ENCODE measurements around the gene DYNC1I1.

The DYNC1I1 gene

GRCh38 chr7:96104984-96105383 is 332.6 kb downstream of the DYNC1I1 start:
- H3K27ac ChIP-seq: no peak overlapping the region
- no peaks in the 10 kb centered on the region for H4K20me1 ChIP-seq
- H3K36me3 ChIP-seq: no peaks in the 10 kb centered on the region
- no peak overlapping the region for H3K4me2 ChIP-seq
- no peak overlapping the region for H3K9ac ChIP-seq
- H3K27me3 ChIP-seq: no peaks in the 10 kb centered on the region
- TF ChIP-seq Cebpa-rat (IDR thresholded peaks at IDR 0.05): no peak
- no peaks in the 10 kb centered on the region for H3K9me3 ChIP-seq
- H3K4me3 ChIP-seq: no peak overlapping the region
- H3K4me1 ChIP-seq: no peaks in the 10 kb centered on the region

GRCh38 chr7:96111405-96111804 is 339.1 kb downstream of the DYNC1I1 start:
- H3K27me3 ChIP-seq: no peaks in the 10 kb centered on the region
- no peak overlapping the region for H3K4me2 ChIP-seq
- TF ChIP-seq Cebpa-rat (IDR thresholded peaks at IDR 0.05): no peak
- no peaks in the 10 kb centered on the region for H3K4me1 ChIP-seq
- no peak overlapping the region for H3K27ac ChIP-seq
- no peaks in the 10 kb centered on the region for H3K36me3 ChIP-seq
- no peak overlapping the region for H3K4me3 ChIP-seq
- no peak overlapping the region for H3K9ac ChIP-seq
- H3K9me3 ChIP-seq: peaks cover 4% of the 10 kb centered on the region
- no peaks in the 10 kb centered on the region for H4K20me1 ChIP-seq

GRCh38 chr7:96114190-96114589 is 341.8 kb downstream of the DYNC1I1 start:
- H3K36me3 ChIP-seq: no peaks in the 10 kb centered on the region
- H3K4me2 ChIP-seq: no peak overlapping the region
- no peak overlapping the region for H3K4me3 ChIP-seq
- TF ChIP-seq Cebpa-rat (IDR thresholded peaks at IDR 0.05): no peak
- no peak overlapping the region for H3K27ac ChIP-seq
- peaks cover 4% of the 10 kb centered on the region for H3K9me3 ChIP-seq
- no peaks in the 10 kb centered on the region for H4K20me1 ChIP-seq
- H3K9ac ChIP-seq: no peak overlapping the region
- no peaks in the 10 kb centered on the region for H3K27me3 ChIP-seq
- H3K4me1 ChIP-seq: no peaks in the 10 kb centered on the region

- no peak for TF ChIP-seq Cebpa-rat (IDR thresholded peaks at IDR 0.05)
- H3K9ac ChIP-seq: no peak overlapping the region
Observed at GRCh38 chr7:96116173-96116572, 343.8 kb downstream of the DYNC1I1 start.

GRCh38 chr7:96118449-96119001 is 346.2 kb downstream of the DYNC1I1 start:
- H3K4me1 ChIP-seq: no peaks in the 10 kb centered on the region
- no peak for TF ChIP-seq Cebpa-rat (IDR thresholded peaks at IDR 0.05)
- no peak overlapping the region for H3K4me3 ChIP-seq
- peaks cover 4% of the 10 kb centered on the region for H3K9me3 ChIP-seq
- no peak overlapping the region for H3K9ac ChIP-seq
- H3K27me3 ChIP-seq: no peaks in the 10 kb centered on the region
- no peaks in the 10 kb centered on the region for H4K20me1 ChIP-seq
- H3K27ac ChIP-seq: no peak overlapping the region
- peaks cover 22% of the 10 kb centered on the region for H3K36me3 ChIP-seq
- no peak overlapping the region for H3K4me2 ChIP-seq

More at GRCh38 chr7:96116173-96116572, 343.8 kb downstream of the DYNC1I1 start:
- Histone ChIP-seq H3K9me3 (peaks cover 4% of the 10 kb centered on the region), H4K20me1 (no peaks in the 10 kb centered on the region), H3K4me2 (no peak overlapping the region), H3K4me1 (no peaks in the 10 kb centered on the region), H3K27me3 (no peaks in the 10 kb centered on the region), H3K27ac (no peak overlapping the region), H3K4me3 (no peak overlapping the region), H3K36me3 (peaks cover 11% of the 10 kb centered on the region)

GRCh38 chr7:96120445-96121225 is 348.3 kb downstream of the DYNC1I1 start:
- H3K4me2 ChIP-seq: no peak overlapping the region
- no peak for TF ChIP-seq Cebpa-rat (IDR thresholded peaks at IDR 0.05)
- no peaks in the 10 kb centered on the region for H3K4me1 ChIP-seq
- H3K9me3 ChIP-seq: no peaks in the 10 kb centered on the region
- H3K4me3 ChIP-seq: no peak overlapping the region
- no peaks in the 10 kb centered on the region for H3K27me3 ChIP-seq
- H3K36me3 ChIP-seq: peaks cover 22% of the 10 kb centered on the region
- no peak overlapping the region for H3K9ac ChIP-seq
- no peak overlapping the region for H3K27ac ChIP-seq
- no peaks in the 10 kb centered on the region for H4K20me1 ChIP-seq

GRCh38 chr7:96121752-96122151 is 349.4 kb downstream of the DYNC1I1 start:
- Histone ChIP-seq H4K20me1 (no peaks in the 10 kb centered on the region), H3K4me3 (no peak overlapping the region), H3K9me3 (no peaks in the 10 kb centered on the region), H3K36me3 (peaks cover 28% of the 10 kb centered on the region), H3K4me2 (no peak overlapping the region), H3K4me1 (no peaks in the 10 kb centered on the region), H3K27me3 (no peaks in the 10 kb centered on the region), H3K9ac (no peak overlapping the region), H3K27ac (no peak overlapping the region)
- no peak for TF ChIP-seq Cebpa-rat (IDR thresholded peaks at IDR 0.05)

GRCh38 chr7:96122746-96123145 is 350.4 kb downstream of the DYNC1I1 start:
- H4K20me1 ChIP-seq: no peaks in the 10 kb centered on the region
- H3K27ac ChIP-seq: no peak overlapping the region
- no peaks in the 10 kb centered on the region for H3K4me1 ChIP-seq
- no peak overlapping the region for H3K4me2 ChIP-seq
- TF ChIP-seq Cebpa-rat (IDR thresholded peaks at IDR 0.05): no peak
- no peak overlapping the region for H3K4me3 ChIP-seq
- no peaks in the 10 kb centered on the region for H3K9me3 ChIP-seq
- no peaks in the 10 kb centered on the region for H3K27me3 ChIP-seq
- H3K9ac ChIP-seq: no peak overlapping the region
- H3K36me3 ChIP-seq: peaks cover 29% of the 10 kb centered on the region

- no peak overlapping the region for H3K4me2 ChIP-seq
- peaks cover 24% of the 10 kb centered on the region for H3K36me3 ChIP-seq
- TF ChIP-seq Cebpa-rat (IDR thresholded peaks at IDR 0.05): no peak
Observed at GRCh38 chr7:96126382-96126781, 354.0 kb downstream of the DYNC1I1 start.

GRCh38 chr7:96127746-96128145 is 355.4 kb downstream of the DYNC1I1 start:
- TF ChIP-seq Cebpa-rat (IDR thresholded peaks at IDR 0.05): no peak
- no peak overlapping the region for H3K4me2 ChIP-seq
- H3K27me3 ChIP-seq: no peaks in the 10 kb centered on the region
- H3K36me3 ChIP-seq: peaks cover 16% of the 10 kb centered on the region; the same call in 1 of the 2 replicates
- H4K20me1 ChIP-seq: no peaks in the 10 kb centered on the region
- no peaks in the 10 kb centered on the region for H3K4me1 ChIP-seq
- H3K9me3 ChIP-seq: no peaks in the 10 kb centered on the region
- H3K9ac ChIP-seq: no peak overlapping the region
- H3K27ac ChIP-seq: no peak overlapping the region
- H3K4me3 ChIP-seq: no peak overlapping the region

More at GRCh38 chr7:96126382-96126781, 354.0 kb downstream of the DYNC1I1 start:
- Histone ChIP-seq H3K9me3 (no peaks in the 10 kb centered on the region), H3K4me3 (no peak overlapping the region), H3K27me3 (no peaks in the 10 kb centered on the region), H3K9ac (no peak overlapping the region), H4K20me1 (no peaks in the 10 kb centered on the region), H3K4me1 (no peaks in the 10 kb centered on the region), H3K27ac (no peak overlapping the region)
